Heart left ventricle (tissue), 13 donors: ENCODE measurements around the gene ITGB8.

Experiments used
- CTCF ChIP-seq, 12 donors: fragments of 200-600 bp; sonication (generic) in 4 of 12; IDR thresholded peaks; one replicate each; pipeline versions ENCODE4 v1.5.0 to v1.8.0; 2018 to 2022; ENCODE audit warnings: antibody characterized with exemption in 12 of 12, mild to moderate bottlenecking in 5 of 12
- POLR2A ChIP-seq, 2 donors: fragments of 450-650 bp; IDR thresholded peaks; one replicate each; pipeline ENCODE4 v1.6.1; 2017; ENCODE audit warnings: antibody characterized with exemption in 2 of 2, mild to moderate bottlenecking in 2 of 2, moderate library complexity in 2 of 2
- donor health status: ischemic (EF 13 %, LVEDD 7.1; RV severe dilation, severe dysfunction).
- donor health status: DM: no; HTN: yes; CAD: no.
- donor health status: DM: no; HTN: no; CAD: no.
- donor health status: ischemic (EF 25% LVEDD 6.9; RV normal size, moderate dysfunction).
- donor health status: ischemic (EF 25% LVEDD 5.7; RV mildly dilated, moderate dysfunction).
- donor health status: ischemic (EF 35%, LVEDD 5.7; RV mildly dilated, moderate dysfunction).
- donor health status: nonischemic (EF 11% LVEDD 7.7; RV severe dilation, severe dysfunction).
- donor health status: DM: yes; HTN: yes; CAD: no.
- donor health status: PGD.
- donor health status: ischemic (EF 29% LVEDD 5.4; RV normal size, mild dysfunction).
- donor health status: nonischemic (EF 23%, LVEDD 6.1; RV moderate dilation, normal function).

DNA sequence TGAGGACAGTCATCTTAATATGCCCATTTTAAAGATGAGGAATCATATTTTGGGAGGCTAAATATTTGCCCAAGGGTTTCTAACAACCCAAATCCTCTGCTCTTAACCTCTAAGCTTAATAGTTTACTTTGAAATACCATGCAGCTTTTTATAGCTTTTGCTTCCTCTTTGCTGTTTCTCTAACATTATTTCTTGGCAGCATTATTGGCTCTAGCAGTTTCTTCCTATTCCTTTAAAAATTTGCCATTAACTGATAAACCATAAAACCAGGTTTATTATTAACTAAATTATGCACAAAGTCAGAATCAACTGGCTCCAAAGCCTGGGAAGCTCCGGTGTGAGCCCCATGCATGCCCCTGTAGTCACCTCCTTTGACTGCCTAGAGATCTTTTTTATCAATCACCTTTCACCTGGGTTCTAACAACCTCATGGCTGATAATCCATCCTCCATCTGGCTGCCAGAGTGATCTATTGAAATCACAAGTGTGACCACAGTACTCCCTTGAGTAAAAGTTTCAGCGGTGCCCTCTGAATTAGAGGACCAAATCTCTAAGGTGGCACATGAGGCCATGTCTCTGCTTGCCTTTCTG is 62.4 kb downstream of the ITGB8 start:
- TF ChIP-seq CTCF (IDR thresholded peaks at IDR 0.05) (no peak), POLR2A (IDR thresholded peaks at IDR 0.05) (no peak)
